ENCODE results near the gene PHF24.

Gene PHF24

GRCh38 chr9:34989003-34989945, 31.2 kb downstream of the PHF24 start, which contains the start of gene DNAJB5:
DNAJB5 (plus strand) TSS chr9:34989745; CDS start chr9:34990631, 886 bp downstream.
- Mint-ChIP-seq H3K27me3 (no peaks in the 10 kb centered on the region), H3K4me3 (peak within 1 kb of the TSS; percentile 99), H3K4me1 (ENCODE audit: low read depth) (peaks cover 69% of the 10 kb centered on the region), H3K36me3 (no peaks in the 10 kb centered on the region), H3K27ac (peak within 1 kb of the TSS; percentile 92), H3K9me3 (ENCODE audit: low read depth) (no peaks in the 10 kb centered on the region)

- H3K27ac Mint-ChIP-seq = no peak overlapping the region
- no peaks in the 10 kb centered on the region for H3K36me3 Mint-ChIP-seq
- H3K4me1 Mint-ChIP-seq (ENCODE audit: low read depth) = peaks cover 64% of the 10 kb centered on the region
- H3K4me3 Mint-ChIP-seq = peak overlapping the region; percentile 86
- no peaks in the 10 kb centered on the region for H3K27me3 Mint-ChIP-seq
- H3K9me3 Mint-ChIP-seq (ENCODE audit: low read depth) = no peaks in the 10 kb centered on the region
Measured at GRCh38 chr9:34989946-34990635, 32.0 kb downstream of the PHF24 start.

- H3K27me3 Mint-ChIP-seq = no peaks in the 10 kb centered on the region
- peak overlapping the region; percentile 86 for H3K4me3 Mint-ChIP-seq
- H3K27ac Mint-ChIP-seq = peak overlapping the region; percentile 55
- H3K9me3 Mint-ChIP-seq (ENCODE audit: low read depth) = no peaks in the 10 kb centered on the region
- H3K36me3 Mint-ChIP-seq = no peaks in the 10 kb centered on the region
- peaks cover 57% of the 10 kb centered on the region for H3K4me1 Mint-ChIP-seq (ENCODE audit: low read depth)
Measured at GRCh38 chr9:34990908-34991606, 33.0 kb downstream of the PHF24 start.

- no peaks in the 10 kb centered on the region for H3K36me3 Mint-ChIP-seq
- peak overlapping the region; percentile 51 for H3K4me3 Mint-ChIP-seq
- H3K4me1 Mint-ChIP-seq (ENCODE audit: low read depth) = peaks cover 51% of the 10 kb centered on the region
- no peaks in the 10 kb centered on the region for H3K9me3 Mint-ChIP-seq (ENCODE audit: low read depth)
- no peaks in the 10 kb centered on the region for H3K27me3 Mint-ChIP-seq
- H3K27ac Mint-ChIP-seq = peak overlapping the region; percentile 88
Measured at GRCh38 chr9:34991607-34992375, 33.7 kb downstream of the PHF24 start.

DNA sequence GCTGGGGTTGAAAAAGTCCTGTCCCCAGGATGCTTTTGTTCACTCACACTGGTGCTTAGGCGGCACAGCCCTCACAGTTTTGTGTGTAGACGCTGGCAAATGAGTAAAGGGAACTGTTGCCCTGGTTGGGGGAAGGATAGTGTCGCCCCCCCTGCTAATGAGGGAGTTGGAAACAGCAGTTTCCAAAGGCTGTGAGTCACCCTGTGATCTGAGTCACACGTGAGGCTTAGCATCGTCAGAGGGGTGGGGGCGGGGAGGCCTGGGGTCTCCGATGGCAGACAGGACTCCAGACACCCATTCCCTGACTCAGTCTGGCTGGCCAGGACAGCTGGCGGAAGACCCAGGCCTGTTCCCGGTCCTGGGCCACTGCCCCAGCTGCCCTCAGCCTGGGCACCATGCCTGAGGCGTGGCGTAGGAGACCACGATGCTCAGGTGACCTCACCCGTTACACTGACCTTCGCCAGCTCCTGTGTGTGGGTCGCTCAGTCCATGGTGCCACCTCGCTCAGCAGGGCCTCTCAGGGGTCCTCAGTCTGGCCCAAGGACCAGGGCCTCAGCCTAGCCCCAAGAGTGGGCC, 34.4 kb downstream of the PHF24 start:
- H3K27me3 Mint-ChIP-seq = no peaks in the 10 kb centered on the region
- peaks cover 45% of the 10 kb centered on the region for H3K4me1 Mint-ChIP-seq (ENCODE audit: low read depth)
- peak overlapping the region; percentile 51 for H3K4me3 Mint-ChIP-seq
- H3K9me3 Mint-ChIP-seq (ENCODE audit: low read depth) = no peaks in the 10 kb centered on the region
- H3K27ac Mint-ChIP-seq = peak overlapping the region; percentile 88
- H3K36me3 Mint-ChIP-seq = no peaks in the 10 kb centered on the region

DNA sequence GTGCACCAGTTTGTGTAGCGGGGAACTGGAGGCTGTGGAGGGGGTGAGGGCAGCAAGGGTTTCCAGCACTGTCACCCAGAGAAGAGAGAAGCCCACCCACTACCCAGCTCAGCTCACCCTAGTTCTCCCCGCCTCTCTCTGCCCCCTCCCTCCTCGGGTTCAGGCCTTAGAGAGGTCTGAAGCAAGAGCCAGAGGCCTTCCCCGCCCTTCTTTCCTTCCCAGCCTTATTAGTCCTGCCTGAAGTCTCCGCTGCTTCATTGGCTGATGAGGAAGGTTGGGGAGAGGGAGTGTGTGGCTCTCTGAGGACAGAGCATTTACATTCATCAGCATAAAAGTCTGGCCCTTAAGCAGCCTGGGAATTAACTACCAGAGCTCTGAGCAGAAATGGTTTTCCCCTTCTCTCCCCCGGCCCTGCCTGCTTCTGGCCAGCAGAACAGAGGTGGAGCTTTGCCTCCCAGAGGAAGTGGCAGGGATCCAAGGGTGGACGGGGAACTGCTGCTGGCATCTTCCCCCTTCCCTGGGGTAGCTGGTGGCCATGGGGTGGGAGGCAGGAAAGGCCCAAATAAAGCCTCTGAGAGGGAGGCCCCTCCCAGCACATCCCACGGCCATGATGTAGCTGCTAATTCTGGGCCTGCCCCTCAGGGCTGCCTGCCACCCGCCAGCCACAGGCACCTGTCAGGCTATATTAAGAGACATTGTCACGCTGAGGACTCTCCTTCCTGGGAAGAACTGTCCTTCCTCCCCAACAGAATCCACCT, 35.6 kb downstream of the PHF24 start:
- Mint-ChIP-seq H3K27ac (peak overlapping the region; percentile 64), H3K27me3 (no peaks in the 10 kb centered on the region), H3K4me3 (no peak overlapping the region), H3K4me1 (ENCODE audit: low read depth) (peaks cover 43% of the 10 kb centered on the region), H3K9me3 (ENCODE audit: low read depth) (no peaks in the 10 kb centered on the region), H3K36me3 (no peaks in the 10 kb centered on the region)

GRCh38 chr9:34994260-34994899, 36.3 kb downstream of the PHF24 start:
- Mint-ChIP-seq H3K9me3 (ENCODE audit: low read depth) (no peaks in the 10 kb centered on the region), H3K4me3 (no peak overlapping the region), H3K4me1 (ENCODE audit: low read depth) (peaks cover 41% of the 10 kb centered on the region), H3K36me3 (no peaks in the 10 kb centered on the region), H3K27me3 (no peaks in the 10 kb centered on the region), H3K27ac (no peak overlapping the region)

GRCh38 chr9:34994900-34995669, 37.0 kb downstream of the PHF24 start:
- H3K36me3 Mint-ChIP-seq = no peaks in the 10 kb centered on the region
- no peaks in the 10 kb centered on the region for H3K9me3 Mint-ChIP-seq (ENCODE audit: low read depth)
- H3K27me3 Mint-ChIP-seq = no peaks in the 10 kb centered on the region
- H3K27ac Mint-ChIP-seq = peak overlapping the region; percentile 66
- no peak overlapping the region for H3K4me3 Mint-ChIP-seq
- H3K4me1 Mint-ChIP-seq (ENCODE audit: low read depth) = peaks cover 39% of the 10 kb centered on the region

- no peaks in the 10 kb centered on the region for H3K9me3 Mint-ChIP-seq (ENCODE audit: low read depth)
- H3K4me3 Mint-ChIP-seq = no peak overlapping the region
- no peaks in the 10 kb centered on the region for H3K27me3 Mint-ChIP-seq
- H3K27ac Mint-ChIP-seq = peak overlapping the region; percentile 66
- H3K4me1 Mint-ChIP-seq (ENCODE audit: low read depth) = peaks cover 36% of the 10 kb centered on the region
- H3K36me3 Mint-ChIP-seq = no peaks in the 10 kb centered on the region
Measured at GRCh38 chr9:34995670-34996060, 37.6 kb downstream of the PHF24 start.

- no peaks in the 10 kb centered on the region for H3K27me3 Mint-ChIP-seq
- no peaks in the 10 kb centered on the region for H3K36me3 Mint-ChIP-seq
- H3K4me3 Mint-ChIP-seq = no peak overlapping the region
- H3K4me1 Mint-ChIP-seq (ENCODE audit: low read depth) = peaks cover 30% of the 10 kb centered on the region
- no peak overlapping the region for H3K27ac Mint-ChIP-seq
- H3K9me3 Mint-ChIP-seq (ENCODE audit: low read depth) = no peaks in the 10 kb centered on the region
Measured at GRCh38 chr9:34996181-34996904, 38.3 kb downstream of the PHF24 start.

DNA sequence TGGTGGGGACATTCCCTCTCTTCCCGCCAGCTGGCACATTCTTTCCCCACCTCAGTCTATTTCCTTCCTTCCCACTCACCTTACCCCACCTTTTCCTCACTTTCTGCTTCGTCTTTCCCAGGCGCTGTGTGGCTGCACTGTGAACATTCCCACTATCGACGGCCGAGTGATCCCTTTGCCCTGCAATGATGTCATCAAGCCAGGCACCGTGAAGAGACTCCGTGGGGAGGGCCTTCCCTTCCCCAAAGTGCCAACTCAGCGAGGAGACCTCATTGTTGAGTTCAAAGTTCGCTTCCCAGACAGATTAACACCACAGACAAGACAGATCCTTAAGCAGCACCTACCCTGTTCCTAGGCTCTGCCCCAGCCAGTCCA, 38.8 kb downstream of the PHF24 start:
- no peaks in the 10 kb centered on the region for H3K9me3 Mint-ChIP-seq (ENCODE audit: low read depth)
- H3K4me1 Mint-ChIP-seq (ENCODE audit: low read depth) = peaks cover 33% of the 10 kb centered on the region
- H3K27me3 Mint-ChIP-seq = no peaks in the 10 kb centered on the region
- no peak overlapping the region for H3K27ac Mint-ChIP-seq
- H3K36me3 Mint-ChIP-seq = no peaks in the 10 kb centered on the region
- H3K4me3 Mint-ChIP-seq = no peak overlapping the region

DNA sequence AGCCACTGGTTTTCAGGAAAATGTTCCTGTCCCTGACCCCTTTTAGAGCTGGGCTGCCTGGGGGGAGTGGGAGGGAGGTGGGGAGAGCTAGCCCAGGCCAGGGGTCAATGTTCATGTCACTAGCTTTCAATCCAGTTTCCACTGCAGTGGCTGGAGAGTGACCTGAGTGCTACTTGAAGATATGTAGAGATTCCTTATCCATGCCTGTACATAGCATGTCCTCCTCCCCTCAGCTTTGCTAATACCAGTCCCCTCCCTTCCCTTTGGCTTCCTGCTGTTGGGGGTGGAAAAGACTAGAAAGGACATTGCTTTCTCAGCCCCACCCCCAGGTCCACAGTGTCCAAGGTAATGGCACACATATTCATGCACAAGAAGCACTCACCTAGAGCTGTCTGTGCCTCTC, 39.3 kb downstream of the PHF24 start:
- Mint-ChIP-seq H3K9me3 (ENCODE audit: low read depth) (no peaks in the 10 kb centered on the region), H3K27ac (no peak overlapping the region), H3K36me3 (peaks cover 2% of the 10 kb centered on the region), H3K27me3 (no peaks in the 10 kb centered on the region), H3K4me3 (no peak overlapping the region), H3K4me1 (ENCODE audit: low read depth) (peaks cover 33% of the 10 kb centered on the region)
